ENCODE measurements around the gene MYOZ1.

The MYOZ1 gene

DNA sequence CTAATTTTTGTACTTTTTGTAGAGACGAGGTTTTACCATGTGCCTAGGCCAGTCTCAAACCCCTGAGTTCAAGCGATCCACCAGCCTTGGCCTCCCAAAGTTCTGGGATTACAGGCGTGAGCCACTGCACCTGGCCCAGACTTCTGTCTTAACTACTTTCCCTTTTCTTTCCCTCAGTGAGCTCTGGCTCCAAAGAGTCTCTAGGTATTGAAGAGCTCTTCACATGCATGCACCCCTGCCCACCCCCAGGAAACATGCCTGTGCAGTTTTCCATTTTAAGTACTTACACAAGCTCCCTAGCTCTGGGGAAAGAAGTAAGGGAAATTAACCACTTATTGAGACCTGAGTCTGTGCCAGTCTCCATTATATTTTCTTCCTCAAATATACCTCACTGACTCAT lies 2.0 kb downstream of the MYOZ1 start:
- H3K9ac ChIP-seq (ENCODE audit: low read length) = no peak overlapping the region
- H3K4me1 ChIP-seq (ENCODE audit: low read length) = peaks cover under 1% of the 10 kb centered on the region
- H2AFZ ChIP-seq (ENCODE audit: low read depth, low read length) = no peak overlapping the region
- no peaks in the 10 kb centered on the region for H3K27me3 ChIP-seq (ENCODE audit: low read depth, low read length)
- no peak overlapping the region for H3K27ac ChIP-seq (ENCODE audit: low read length)
- no peaks in the 10 kb centered on the region for H3K79me2 ChIP-seq (ENCODE audit: low read length)
- TF ChIP-seq, protein P1, sequence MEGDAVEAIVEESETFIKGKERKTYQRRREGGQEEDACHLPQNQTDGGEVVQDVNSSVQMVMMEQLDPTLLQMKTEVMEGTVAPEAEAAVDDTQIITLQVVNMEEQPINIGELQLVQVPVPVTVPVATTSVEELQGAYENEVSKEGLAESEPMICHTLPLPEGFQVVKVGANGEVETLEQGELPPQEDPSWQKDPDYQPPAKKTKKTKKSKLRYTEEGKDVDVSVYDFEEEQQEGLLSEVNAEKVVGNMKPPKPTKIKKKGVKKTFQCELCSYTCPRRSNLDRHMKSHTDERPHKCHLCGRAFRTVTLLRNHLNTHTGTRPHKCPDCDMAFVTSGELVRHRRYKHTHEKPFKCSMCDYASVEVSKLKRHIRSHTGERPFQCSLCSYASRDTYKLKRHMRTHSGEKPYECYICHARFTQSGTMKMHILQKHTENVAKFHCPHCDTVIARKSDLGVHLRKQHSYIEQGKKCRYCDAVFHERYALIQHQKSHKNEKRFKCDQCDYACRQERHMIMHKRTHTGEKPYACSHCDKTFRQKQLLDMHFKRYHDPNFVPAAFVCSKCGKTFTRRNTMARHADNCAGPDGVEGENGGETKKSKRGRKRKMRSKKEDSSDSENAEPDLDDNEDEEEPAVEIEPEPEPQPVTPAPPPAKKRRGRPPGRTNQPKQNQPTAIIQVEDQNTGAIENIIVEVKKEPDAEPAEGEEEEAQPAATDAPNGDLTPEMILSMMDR (IDR thresholded peaks at IDR 0.05; ENCODE audit: low read depth, low read length) = no peak
- no peak for TF ChIP-seq EZH2phosphoT487 (IDR thresholded peaks at IDR 0.05; ENCODE audit: low read depth)
- no peaks in the 10 kb centered on the region for H3K9me3 ChIP-seq (ENCODE audit: insufficient read depth, low read length)
- H3K4me2 ChIP-seq (ENCODE audit: low read length) = no peak overlapping the region
- H3K36me3 ChIP-seq (replicated peaks; ENCODE audit: low read depth, low read length) = no peaks in the 10 kb centered on the region
- no peak overlapping the region for H3K4me3 ChIP-seq (ENCODE audit: low read length)
- H4K20me1 ChIP-seq (ENCODE audit: insufficient read depth, low read length) = no peaks in the 10 kb centered on the region

DNA sequence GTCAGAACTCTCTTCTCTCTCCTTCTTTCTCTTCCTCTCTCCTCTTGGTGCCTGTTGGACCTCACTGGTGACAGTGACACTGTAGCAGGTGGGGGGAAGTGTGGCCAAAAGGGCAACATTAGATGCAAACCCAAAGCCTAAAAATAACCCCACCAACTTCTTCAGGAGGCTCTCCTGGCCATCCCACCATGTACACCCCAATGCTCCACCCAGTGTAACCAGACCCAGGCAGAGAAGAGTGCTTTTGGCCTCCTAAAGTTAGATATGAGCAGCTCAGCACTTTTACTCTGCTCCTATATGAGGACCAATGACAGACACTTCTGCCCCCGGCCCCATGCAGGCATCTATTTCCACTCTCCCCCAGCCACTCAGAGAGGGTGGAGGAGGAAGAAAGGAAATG lies 5.5 kb downstream of the MYOZ1 start:
- no peak for TF ChIP-seq EZH2phosphoT487 (IDR thresholded peaks at IDR 0.05; ENCODE audit: low read depth)
- TF ChIP-seq, protein P1 (IDR thresholded peaks at IDR 0.05; ENCODE audit: low read depth, low read length) = no peak
- H4K20me1 ChIP-seq (ENCODE audit: insufficient read depth, low read length) = no peaks in the 10 kb centered on the region
- H2AFZ ChIP-seq (ENCODE audit: low read depth, low read length) = no peak overlapping the region
- no peaks in the 10 kb centered on the region for H3K9me3 ChIP-seq (ENCODE audit: insufficient read depth, low read length)
- no peak overlapping the region for H3K27ac ChIP-seq (ENCODE audit: low read length)
- no peak overlapping the region for H3K4me2 ChIP-seq (ENCODE audit: low read length)
- H3K79me2 ChIP-seq (ENCODE audit: low read length) = no peaks in the 10 kb centered on the region
- H3K36me3 ChIP-seq (replicated peaks; ENCODE audit: low read depth, low read length) = no peaks in the 10 kb centered on the region
- H3K27me3 ChIP-seq (ENCODE audit: low read depth, low read length) = no peaks in the 10 kb centered on the region
- no peaks in the 10 kb centered on the region for H3K4me1 ChIP-seq (ENCODE audit: low read length)
- no peak overlapping the region for H3K9ac ChIP-seq (ENCODE audit: low read length)
- H3K4me3 ChIP-seq (ENCODE audit: low read length) = no peak overlapping the region

DNA sequence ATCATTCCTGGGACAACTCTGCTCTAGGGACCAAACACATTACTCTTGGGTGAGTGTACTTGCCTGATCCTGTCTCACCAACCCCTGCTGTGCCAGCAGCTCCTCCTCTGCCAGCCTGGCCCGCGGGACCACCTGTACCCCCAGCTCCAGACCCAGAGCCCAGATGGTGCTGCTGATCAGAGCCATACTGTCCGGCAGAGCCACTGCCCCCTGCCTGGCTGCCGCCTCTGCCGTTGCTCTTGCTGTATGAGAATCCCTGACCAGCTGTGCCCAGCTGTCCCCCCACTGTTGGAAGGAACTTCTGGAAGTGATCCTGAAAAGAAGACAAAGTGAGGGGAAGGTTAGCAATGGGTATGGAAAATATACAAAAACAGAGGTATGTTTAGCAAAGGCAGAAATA lies 6.9 kb downstream of the MYOZ1 start:
- Histone ChIP-seq H3K4me2 (ENCODE audit: low read length) (no peak overlapping the region), H3K79me2 (ENCODE audit: low read length) (no peaks in the 10 kb centered on the region), H3K27ac (ENCODE audit: low read length) (no peak overlapping the region), H3K9me3 (ENCODE audit: insufficient read depth, low read length) (no peaks in the 10 kb centered on the region), H4K20me1 (ENCODE audit: insufficient read depth, low read length) (no peaks in the 10 kb centered on the region), H3K36me3 (replicated peaks; ENCODE audit: low read depth, low read length) (no peaks in the 10 kb centered on the region), H3K4me3 (ENCODE audit: low read length) (no peak overlapping the region), H2AFZ (ENCODE audit: low read depth, low read length) (no peak overlapping the region), H3K27me3 (ENCODE audit: low read depth, low read length) (no peaks in the 10 kb centered on the region), H3K4me1 (ENCODE audit: low read length) (no peaks in the 10 kb centered on the region), H3K9ac (ENCODE audit: low read length) (no peak overlapping the region)
- TF ChIP-seq, protein P1 (IDR thresholded peaks at IDR 0.05; ENCODE audit: low read depth, low read length) = no peak
- TF ChIP-seq EZH2phosphoT487 (IDR thresholded peaks at IDR 0.05; ENCODE audit: low read depth) = no peak

DNA sequence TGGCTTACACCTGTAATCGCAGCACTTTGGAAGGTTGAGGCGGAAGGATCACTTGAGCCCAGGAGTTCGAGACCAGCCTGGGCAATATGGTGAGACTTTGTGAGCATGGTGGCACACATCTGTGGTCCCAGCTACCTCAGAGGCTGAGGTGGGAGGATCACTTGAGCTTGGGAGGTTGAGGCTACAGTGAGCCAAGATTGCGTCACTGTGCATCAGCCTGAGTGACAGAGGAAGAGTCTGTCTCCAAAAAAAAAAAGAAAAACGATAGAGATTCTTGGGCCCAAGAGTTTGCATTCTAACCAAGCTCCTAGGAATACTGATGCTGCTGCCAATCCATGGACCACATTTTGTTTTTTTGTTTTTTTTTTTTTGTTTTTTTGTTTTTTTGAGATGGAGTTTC lies 12.1 kb downstream of the MYOZ1 start:
- Histone ChIP-seq H4K20me1 (ENCODE audit: insufficient read depth, low read length) (no peaks in the 10 kb centered on the region), H3K9ac (ENCODE audit: low read length) (no peak overlapping the region), H3K27ac (ENCODE audit: low read length) (no peak overlapping the region), H3K79me2 (ENCODE audit: low read length) (peaks cover 7% of the 10 kb centered on the region), H2AFZ (ENCODE audit: low read depth, low read length) (no peak overlapping the region), H3K9me3 (ENCODE audit: insufficient read depth, low read length) (no peaks in the 10 kb centered on the region), H3K4me2 (ENCODE audit: low read length) (no peak overlapping the region), H3K4me3 (ENCODE audit: low read length) (no peak overlapping the region), H3K4me1 (ENCODE audit: low read length) (peaks cover 4% of the 10 kb centered on the region; the same call in 1 of the 2 replicates), H3K36me3 (replicated peaks; ENCODE audit: low read depth, low read length) (no peaks in the 10 kb centered on the region), H3K27me3 (ENCODE audit: low read depth, low read length) (no peaks in the 10 kb centered on the region)
- no peak for TF ChIP-seq EZH2phosphoT487 (IDR thresholded peaks at IDR 0.05; ENCODE audit: low read depth)
- TF ChIP-seq, protein P1 (IDR thresholded peaks at IDR 0.05; ENCODE audit: low read depth, low read length) = no peak
